HG02610 (cell line): Measurements from ENCODE around the gene MICAL2.

Experiments
- ATAC-seq: cut with Tn5 transposase; IDR thresholded peaks from one replicate; pipeline ENCODE4 v1.9.1; 2021; ENCODE audit warnings: mild to moderate bottlenecking, moderate library complexity; ENCODE audit not compliant: unreplicated experiment

Gene MICAL2

DNA sequence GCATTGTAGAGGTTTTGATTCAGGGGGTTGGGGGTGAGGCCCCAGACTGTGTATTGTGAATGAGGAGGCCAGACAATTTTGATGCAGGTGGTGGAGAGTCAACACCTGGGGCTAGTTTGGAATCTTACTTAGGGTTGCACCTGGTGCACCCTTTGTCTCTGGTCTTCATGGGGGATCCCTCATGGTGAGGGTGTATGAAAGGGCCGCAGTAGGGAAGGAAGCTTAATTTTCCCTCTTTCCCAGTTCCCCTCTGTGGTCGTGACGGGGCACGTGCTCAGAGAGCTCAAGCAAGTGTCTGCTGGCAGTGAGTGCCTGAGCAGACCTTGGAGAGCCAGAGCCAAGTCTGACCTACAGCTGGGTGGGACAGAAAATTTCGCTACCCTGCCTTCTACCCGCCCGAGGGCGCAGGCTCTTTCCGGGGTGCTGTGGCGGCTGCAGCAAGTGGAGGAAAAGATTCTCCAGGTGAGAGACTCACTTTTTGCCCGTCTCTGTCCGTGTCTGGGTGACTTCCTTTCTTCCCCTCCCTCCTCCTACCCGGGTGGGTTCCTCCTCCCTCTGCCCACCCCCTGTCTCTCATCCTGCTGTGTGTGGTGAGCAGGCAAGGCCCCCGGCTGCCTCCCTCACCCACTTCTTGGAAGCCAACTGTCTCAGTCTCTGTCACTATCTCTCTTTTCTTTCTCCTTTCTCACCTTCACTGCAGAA lies 131.7 kb downstream of the MICAL2 start:
- no peak for ATAC-seq

DNA sequence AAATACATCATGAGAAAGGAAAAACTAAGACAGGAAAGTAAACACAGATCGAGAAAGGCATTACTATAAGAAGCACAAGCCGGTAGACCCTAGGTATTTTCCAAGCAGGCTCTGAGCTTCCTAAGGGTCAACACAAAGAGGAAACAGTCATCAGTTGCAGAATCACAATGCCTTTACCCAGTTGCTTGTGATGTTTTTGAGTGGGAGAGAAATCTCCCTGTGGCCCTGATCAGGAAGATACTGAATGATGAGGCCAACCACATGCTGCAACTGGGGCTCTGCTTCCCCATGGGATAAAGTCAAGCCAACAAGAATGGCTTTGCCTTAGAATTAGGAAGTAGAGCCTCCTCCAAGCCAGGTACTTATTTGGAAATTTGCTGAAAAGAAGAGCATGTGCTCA lies 132.6 kb downstream of the MICAL2 start:
- no peak for ATAC-seq

DNA sequence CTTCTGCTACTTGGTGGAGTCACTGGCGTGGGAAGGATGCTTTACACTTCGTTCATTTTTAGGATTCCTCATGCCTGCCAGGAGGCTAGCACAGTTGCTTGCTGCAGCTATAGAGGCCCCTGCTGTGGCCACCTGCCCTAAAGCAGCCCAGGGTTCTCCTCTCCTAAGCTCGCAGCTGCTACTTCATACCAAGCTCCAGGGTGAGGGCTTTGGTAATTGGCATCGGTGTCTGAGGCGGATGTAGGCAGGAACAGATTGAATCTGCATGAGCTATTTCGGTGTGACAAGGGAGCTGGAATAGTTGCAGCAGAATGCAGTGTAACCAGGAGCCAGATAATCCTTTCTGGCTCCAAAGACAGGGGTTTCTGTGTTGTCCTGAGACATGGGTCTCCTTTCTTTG lies 133.1 kb downstream of the MICAL2 start:
- ATAC-seq = no peak

DNA sequence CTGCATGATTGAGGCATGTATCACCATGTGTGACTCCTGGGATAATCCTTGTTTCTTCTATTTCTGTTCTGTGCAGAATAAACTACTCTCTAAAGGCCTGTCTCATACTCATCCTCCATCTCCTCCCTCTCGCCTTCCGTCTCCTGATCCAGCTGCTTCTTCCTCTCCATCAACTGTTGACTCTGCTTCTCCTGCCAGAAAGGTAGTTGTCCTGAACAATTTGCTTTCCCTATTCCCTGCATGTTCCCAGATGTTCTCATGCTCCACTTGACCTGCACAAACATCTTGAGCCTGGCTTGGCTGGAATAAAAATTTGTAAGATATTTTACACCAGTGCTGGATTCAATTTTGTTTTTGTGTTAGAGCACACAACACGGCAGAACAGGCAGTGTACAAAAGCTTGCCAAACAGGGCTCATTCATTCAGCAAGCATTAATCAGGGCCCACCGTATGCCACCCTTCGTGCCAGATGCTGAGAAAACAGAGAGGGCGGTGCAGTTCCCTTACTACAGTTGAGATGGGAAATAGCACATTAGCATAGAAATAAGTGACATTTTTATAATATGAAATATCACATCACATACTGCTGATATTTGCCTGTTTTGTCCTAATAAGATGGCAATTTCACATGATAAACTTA lies 133.6 kb downstream of the MICAL2 start:
- no peak for ATAC-seq

DNA sequence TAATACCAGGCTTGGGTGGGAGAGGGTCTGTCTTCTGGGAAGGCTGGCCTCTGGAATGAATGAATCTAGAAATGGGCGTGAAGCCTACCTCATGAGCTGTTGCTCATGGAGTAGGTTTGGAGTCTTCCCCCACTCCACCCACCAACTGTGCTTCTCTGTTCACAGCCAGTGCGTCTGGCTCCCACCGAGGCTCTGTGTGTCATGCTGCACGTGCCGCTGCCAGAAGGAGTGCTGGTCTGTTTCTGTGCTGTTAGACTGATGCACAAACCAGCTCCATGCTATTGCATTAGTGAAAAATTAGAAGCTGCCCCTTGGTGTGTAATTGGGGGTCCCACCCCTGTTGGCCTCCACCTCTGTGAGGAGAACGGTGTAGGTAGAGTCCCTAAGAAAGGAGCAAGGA lies 134.7 kb downstream of the MICAL2 start:
- ATAC-seq = no peak

DNA sequence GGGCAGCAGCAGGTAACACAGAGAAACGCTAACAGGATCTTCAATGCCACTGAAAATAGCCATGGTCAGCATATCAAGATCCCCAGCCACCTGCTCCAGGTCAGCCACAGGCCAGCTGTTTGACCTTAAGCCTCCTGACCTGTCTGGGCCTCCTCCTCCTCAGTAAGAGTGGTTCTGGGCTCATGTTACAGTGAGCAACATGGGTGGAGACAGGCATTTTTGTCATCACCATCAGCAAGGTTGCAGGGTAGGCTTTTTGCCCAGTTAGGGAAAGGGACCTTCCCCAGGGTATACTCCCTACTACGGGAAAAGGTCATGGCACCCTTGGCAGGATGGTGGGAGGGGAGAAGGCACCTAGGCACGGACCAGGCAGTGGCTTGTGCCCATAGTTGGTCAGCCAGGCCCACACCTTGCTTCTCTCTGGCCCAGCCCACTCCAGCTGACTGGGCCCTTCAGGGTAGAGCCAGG lies 135.2 kb downstream of the MICAL2 start:
- no peak for ATAC-seq

DNA sequence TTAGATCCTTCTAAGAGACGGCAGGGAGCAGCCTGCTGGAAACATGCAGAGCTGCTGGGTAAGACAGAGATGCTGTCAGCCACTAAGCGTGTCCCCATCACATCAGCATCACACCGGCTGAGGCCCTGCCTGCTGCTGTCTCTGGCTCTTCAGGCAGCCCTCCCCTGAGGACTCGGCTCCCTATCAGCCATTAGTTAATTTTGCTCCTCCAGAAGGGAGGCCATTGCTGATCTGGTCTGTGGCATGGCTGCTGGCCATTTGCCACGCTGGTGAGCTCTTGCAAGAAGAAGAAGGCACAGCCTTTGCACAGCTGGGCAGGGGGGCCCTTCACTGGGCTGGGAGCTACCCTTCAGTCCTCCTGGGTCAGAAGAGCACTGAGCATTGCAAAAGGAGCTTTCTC lies 135.8 kb downstream of the MICAL2 start:
- no peak for ATAC-seq

DNA sequence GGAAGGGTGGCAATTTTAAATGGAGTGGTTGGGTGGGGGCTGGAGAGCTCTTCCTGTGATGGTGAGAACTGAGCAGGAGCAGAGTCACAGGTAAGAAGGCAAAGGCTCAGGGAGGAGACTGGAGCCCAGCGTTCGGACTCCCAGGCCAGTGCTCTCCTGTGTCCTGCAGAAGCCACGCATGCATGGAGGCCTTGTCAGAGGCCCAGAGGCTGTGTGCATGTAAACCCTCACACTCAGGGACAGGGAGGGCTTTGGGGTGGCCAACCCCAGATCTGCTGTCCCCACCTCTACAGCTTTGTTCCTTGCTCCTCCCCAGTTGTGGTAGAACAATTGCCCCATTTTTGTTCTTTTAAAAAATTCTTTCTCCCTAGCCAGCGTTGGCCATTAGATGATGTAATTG lies 136.6 kb downstream of the MICAL2 start:
- ATAC-seq = no peak

DNA sequence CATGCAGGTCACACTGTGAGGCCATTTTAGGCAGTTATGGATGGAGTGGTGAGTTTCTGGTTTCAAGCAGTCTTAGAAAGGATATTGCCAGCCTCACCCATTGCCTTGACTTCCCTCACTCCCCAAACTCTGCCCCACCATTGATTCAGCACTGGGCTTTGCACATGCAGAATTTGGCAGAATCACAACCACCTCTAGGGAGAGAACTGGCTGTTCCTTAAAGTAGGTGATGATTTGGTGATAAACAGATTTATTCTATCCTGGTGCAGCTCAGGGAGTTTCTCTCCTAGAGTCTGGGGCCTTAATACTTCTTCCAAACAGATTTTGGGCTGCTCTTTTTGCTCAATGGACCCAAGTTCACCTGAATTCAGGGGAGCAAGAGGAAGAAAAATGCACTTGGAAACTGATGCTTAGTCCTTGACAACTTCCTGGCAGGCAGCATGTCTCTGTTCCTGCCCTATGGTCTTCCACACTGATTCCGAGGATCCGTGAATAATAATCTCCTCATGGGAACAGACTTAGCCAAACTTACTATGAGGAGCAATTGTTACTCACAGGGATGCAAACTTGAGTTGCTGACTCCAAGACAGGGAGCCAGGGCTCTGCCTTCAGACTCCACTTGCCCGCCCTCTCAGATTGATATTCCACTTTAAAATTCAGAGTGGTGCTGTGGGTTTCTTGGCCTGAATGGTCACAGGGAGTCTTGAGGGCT lies 137.3 kb downstream of the MICAL2 start:
- ATAC-seq = no peak

DNA sequence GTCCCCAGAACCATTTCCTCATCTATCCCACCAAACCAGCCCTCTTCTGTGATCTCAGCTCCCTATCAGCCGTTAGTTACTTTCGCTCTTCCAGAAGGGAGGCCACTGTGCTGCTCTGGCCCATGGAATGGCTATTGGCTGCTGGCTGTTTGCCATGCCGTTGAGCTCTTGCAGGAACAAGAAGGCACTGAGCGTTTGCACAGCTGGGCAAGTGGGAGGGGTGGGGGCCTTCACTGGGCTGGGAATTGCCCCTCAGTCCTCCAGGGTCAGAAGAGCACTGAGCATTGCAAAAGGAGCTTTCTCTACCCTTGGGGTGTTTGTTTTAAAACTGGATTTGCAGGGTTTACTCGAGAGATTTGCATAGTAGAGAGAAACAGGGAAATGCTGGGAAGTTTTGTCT lies 137.9 kb downstream of the MICAL2 start:
- no peak for ATAC-seq

DNA sequence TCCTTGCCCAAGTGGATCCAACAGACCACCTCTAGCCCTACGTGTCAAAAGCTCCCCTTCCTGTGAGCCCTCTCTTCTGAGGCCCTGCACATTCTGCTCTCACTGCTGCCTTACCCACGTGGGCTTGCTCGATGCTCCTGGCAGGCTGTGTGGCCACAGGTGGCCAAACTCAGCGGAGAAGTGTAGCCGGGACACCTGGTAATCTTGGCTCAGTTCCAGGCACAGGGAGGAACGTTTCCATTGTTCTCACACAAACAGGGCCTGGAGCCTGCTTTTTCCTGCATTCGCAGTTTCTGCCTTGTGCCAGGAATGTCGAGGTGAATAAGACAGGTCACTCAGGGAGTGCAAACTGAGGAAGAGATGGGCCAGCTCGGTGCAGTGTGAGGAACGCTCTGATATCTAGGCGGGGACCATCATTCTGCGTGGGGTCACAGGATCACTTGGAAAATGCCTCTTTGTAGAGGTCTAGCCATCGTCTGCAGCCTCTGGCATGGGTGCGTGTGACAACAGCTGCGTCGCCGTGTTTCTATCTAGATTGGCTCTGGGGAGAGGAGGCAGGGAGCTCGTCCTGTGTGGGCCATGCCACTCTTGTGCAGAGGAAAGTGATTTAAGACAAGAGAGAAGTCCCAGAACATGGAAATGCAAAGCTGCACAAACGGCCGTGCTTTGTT lies 139.3 kb downstream of the MICAL2 start:
- ATAC-seq = no peak

DNA sequence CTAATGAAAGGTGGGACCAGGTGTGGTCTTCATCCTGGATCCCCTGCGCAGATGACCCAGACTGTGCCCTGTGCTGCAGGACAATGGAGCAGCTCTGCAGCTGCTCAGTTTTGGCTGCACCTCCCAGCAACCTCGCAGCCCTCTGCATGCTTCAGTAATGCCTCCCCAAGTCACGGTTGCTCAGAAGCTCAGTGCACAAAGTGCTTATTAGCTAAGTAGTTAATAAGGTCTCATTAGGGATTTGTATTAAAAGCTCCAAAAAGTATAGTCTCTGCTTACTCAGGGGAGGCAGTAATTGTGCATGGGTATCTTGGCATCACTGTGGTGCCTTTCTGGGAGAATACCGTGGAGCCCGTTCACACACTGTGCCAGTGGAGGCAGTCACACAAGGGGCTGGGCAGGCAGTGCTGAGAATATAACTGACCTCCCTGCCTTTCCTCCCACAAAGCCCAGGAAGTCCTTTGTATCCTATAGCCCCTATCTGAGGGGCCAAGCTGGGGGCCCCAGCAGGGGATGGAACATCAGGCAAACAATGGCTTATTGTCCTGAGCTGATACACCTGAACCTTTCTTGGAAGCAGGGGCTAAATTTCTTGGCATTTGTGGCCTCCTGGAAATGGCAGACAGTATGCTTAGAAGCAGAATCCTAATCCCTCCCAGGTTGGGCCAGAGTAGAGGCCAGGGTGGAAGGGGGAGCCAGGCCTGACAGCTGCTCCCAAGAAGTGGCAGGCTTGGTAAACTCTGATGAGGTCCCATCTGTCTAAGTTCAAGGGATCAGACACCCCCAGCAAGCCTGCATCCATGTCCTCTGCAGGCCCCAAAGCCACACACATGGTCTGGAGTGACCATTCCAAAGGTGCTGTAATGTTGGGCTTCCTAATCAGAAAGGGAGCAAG lies 141.5 kb downstream of the MICAL2 start:
- no peak for ATAC-seq

DNA sequence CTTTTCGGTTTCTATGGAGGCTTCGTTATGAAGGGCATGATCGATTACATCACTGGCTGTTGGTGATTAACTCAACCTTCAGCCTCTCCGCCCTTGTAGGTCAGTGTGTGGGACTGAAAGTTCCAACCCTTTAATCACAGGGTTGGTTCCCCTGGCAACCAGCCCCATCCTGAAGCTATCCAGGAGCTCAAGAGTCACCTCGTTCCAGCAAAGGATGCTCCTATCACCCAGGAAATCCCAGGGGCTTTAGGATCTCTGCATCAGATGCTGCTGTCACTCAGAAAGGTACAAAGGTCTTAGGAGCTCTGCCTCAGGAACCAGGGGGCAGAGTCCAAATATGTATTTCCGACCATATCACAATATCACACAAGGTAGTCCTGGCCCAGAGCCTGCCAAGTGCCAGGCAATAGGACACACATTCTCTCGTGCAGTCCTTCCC lies 143.5 kb downstream of the MICAL2 start:
- ATAC-seq = no peak

DNA sequence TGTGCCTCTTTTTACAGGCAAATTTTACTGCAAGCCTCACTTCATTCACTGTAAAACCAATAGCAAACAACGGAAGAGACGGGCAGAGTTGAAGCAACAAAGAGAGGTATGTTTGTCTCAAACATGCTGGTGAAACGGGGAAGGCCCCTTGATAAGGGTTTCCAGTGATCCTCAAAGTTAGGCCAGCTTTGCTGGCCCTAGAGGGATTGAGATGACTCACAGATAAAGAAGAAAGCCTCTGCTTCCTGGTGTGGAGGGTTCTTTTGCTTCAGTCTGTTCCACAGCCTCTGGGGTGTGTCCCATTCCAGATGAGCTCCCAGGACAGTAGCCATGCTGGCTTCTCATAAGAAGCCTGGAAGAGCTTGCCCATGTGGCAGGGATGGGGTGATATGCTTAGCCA lies 148.1 kb downstream of the MICAL2 start:
- ATAC-seq = no peak

DNA sequence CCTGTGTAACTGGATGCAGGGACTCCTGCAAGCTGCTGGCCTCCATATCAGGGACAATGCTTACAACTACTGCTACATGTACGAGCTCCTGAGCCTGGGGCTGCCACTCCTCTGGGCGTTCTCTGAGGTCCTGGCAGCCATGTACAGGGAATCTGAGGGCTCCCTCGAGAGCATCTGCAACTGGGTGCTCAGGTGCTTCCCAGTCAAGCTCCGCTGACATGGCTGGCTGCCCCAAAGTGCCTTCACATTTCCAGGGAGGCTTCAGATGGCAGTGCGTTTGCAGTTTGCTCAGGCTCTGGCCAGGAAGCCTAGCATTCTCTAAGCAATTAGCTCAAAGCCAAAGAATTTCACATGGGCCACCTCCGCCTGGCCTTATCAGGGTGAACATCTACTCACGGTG lies 149.6 kb downstream of the MICAL2 start:
- ATAC-seq = no peak

DNA sequence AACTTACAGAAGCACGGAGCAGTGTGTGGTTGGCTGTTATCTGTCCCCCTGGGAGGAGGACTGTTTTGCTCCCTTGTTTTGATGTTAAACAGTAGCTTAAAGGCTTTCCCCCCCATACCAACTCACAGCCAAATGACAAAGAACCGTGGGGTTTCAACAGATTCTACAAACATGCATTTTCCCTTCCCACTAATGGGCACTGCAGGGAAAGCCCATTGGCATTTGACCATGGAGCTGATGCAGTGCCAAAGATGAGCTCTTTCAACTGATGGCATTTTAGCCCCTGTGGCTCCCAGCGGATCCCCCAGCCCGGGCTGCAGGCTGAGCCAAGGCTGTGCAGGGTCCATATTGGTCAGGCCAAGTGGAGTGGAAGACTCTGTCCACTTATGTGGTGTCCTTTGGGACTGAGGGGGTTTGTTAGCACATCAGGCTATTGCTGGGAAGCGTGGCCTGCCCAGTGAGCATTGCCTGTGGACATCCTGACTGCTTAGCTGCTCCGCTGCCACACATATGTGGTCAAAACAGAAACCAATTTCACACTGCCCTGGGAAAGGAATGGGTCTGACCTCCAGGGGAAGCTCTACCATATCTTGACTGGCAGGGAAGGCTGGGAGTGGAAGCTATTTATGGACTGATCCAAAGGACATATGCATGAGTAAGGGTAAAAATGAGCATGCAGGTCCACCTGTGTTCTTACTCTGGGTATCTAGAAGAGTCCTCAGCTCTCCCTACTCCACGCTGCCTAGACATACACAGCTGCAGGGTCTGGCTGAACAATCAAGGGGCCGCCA lies 150.5 kb downstream of the MICAL2 start:
- no peak for ATAC-seq

DNA sequence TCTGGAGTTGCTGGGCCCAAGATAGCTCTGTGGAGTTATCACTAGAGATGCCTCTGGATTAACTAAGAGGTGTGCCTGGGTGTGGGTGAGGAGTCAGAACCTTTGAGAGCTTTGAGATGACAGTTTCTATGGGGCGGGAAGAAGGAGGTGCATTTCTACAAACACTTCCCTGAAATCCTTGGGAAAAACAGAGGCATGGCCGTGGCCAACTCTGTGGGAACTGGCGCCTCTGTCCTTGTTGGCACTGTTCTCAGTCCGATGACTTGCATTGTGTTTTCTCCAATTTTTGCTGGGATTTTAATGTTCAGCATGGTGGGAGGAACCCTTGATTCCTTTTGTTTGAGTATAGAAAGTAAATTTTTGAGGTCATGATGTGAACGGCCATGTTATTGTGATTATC lies 151.2 kb downstream of the MICAL2 start:
- ATAC-seq = no peak

DNA sequence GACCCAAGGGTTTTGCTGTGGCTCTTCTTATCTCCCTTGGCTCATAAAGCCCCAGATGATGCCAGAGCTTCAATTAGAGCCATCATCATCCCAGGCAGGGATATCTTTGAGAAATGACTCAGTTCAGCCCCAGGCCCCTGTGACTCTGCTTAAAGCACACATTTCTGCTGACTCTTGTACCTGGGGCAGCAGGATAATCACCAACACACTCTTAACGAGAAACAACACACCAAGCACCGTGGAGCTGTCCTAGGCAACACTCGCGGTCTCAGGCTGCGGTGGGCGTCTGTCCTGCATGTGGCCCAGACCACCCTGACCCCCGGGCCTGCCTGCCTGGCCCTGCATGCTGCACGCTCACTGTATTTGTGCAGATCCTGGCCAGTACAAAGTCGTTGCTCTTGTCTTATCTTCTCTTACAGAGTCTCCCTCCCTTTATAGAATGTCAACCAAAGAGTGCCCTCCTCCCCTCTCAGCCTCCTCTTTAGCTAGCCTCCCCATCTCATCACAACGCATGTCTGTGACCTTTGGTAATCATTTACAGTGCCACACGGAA lies 152.8 kb downstream of the MICAL2 start:
- ATAC-seq = no peak

DNA sequence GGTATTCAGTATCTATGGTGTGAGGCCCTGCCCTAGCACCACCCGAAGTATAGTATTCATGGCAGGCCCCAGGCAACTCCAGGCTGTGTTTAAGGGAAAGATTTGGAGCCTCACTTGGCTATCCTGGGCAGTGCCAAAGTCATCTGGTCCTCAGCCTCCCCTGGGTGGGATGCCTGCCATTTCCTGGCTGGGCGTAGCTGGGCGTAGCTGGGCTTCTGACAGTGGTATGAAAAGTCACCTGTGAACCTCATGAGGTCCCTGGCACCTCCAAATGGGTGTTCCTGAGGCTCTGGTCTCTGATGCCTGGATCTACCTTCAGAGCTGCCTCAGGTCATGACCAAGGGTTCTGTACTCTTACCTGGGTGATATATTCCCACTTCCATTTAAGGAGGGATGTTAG lies 154.0 kb downstream of the MICAL2 start:
- no peak for ATAC-seq
